ENCODE measurements around the gene OR10W1. TPM values are rescaled to one million over a fixed set of nuclear protein-coding genes. Genes with fewer than 3 reads are reported as not detected.

Gene OR10W1, protein sequence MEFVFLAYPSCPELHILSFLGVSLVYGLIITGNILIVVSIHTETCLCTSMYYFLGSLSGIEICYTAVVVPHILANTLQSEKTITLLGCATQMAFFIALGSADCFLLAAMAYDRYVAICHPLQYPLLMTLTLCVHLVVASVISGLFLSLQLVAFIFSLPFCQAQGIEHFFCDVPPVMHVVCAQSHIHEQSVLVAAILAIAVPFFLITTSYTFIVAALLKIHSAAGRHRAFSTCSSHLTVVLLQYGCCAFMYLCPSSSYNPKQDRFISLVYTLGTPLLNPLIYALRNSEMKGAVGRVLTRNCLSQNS
- not detected in 2 replicates for total RNA-seq

DNA sequence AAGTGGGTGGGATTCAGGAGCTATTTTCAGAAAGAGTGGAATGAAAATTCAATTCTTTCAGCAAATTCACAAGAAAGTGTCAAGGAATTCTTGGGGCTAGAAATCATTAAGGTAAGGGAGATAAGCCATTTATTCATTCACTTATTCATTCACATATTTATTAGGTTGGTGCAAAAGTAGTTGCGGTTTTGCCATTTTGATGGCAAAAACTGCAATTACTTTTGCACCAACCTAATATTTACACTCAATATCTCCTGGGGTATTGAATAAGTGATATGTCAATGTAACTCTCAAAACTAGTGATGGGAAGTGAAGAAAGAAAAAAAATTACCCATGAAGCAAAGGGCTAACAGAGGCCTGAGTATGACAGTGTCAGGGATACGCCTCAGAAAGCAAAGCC, at the start of gene OR10W1:
TSS of gene OR10W1 (minus strand) at position 119 of the 400 bp plus-strand sequence. CDS start 402 bp downstream, outside the sequence.
- no peaks in the 10 kb centered on the region for H3K36me3 ChIP-seq (ENCODE audit: control insufficient read depth, insufficient read depth, low read length)
- no peaks in the 10 kb centered on the region for H3K27me3 ChIP-seq (ENCODE audit: control insufficient read depth, insufficient read depth, low read length)
- H3K4me3 ChIP-seq (ENCODE audit: low read depth, low read length), result no peak within 1 kb of the TSS
- DNase-seq (ENCODE audit: low read depth), result no peak
- TF ChIP-seq, protein P1, sequence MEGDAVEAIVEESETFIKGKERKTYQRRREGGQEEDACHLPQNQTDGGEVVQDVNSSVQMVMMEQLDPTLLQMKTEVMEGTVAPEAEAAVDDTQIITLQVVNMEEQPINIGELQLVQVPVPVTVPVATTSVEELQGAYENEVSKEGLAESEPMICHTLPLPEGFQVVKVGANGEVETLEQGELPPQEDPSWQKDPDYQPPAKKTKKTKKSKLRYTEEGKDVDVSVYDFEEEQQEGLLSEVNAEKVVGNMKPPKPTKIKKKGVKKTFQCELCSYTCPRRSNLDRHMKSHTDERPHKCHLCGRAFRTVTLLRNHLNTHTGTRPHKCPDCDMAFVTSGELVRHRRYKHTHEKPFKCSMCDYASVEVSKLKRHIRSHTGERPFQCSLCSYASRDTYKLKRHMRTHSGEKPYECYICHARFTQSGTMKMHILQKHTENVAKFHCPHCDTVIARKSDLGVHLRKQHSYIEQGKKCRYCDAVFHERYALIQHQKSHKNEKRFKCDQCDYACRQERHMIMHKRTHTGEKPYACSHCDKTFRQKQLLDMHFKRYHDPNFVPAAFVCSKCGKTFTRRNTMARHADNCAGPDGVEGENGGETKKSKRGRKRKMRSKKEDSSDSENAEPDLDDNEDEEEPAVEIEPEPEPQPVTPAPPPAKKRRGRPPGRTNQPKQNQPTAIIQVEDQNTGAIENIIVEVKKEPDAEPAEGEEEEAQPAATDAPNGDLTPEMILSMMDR (IDR thresholded peaks at IDR 0.05; ENCODE audit: insufficient read depth, low read length, poor library complexity, severe bottlenecking), result no peak

GRCh38 chr11:58316142-58316541, 48.1 kb upstream of the OR10W1 start:
- Histone ChIP-seq H3K4me3 (ENCODE audit: low read depth, low read length) (no peak overlapping the region), H3K27me3 (ENCODE audit: control insufficient read depth, insufficient read depth, low read length) (no peaks in the 10 kb centered on the region), H3K36me3 (ENCODE audit: control insufficient read depth, insufficient read depth, low read length) (no peaks in the 10 kb centered on the region)
- TF ChIP-seq, protein P1 (IDR thresholded peaks at IDR 0.05; ENCODE audit: insufficient read depth, low read length, poor library complexity, severe bottlenecking), result no peak
- DNase-seq (ENCODE audit: low read depth), result no peak

- DNase-seq (ENCODE audit: low read depth), result no peak
- TF ChIP-seq, protein P1 (IDR thresholded peaks at IDR 0.05; ENCODE audit: insufficient read depth, low read length, poor library complexity, severe bottlenecking), result no peak
- Histone ChIP-seq H3K27me3 (ENCODE audit: control insufficient read depth, insufficient read depth, low read length) (no peaks in the 10 kb centered on the region), H3K36me3 (ENCODE audit: control insufficient read depth, insufficient read depth, low read length) (no peaks in the 10 kb centered on the region), H3K4me3 (ENCODE audit: low read depth, low read length) (no peak overlapping the region)
These were observed 33.5 kb upstream of the OR10W1 start for GRCh38 chr11:58301576-58301975.

DNA sequence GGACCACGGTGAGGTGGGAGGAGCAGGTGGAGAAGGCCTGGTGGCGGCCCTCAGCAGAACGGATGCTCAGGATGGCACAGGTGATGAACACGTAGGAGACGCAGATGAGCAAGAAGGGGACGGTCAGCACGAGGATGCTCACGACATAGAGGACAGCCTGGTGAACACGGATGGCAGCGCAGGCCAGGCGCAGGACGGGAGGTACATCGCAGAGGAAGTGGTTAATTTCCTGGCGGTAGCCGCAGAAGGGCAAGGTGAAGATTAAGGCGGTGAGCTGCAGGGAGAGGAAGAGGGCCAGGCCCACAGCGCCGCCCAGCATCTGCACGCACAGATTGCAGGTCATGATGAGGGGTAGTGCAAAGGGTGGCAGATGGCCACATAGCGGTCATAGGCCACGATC, 24.0 kb upstream of the OR10W1 start:
- no peak overlapping the region for H3K4me3 ChIP-seq (ENCODE audit: low read depth, low read length)
- no peaks in the 10 kb centered on the region for H3K36me3 ChIP-seq (ENCODE audit: control insufficient read depth, insufficient read depth, low read length)
- no peak for DNase-seq (ENCODE audit: low read depth)
- no peaks in the 10 kb centered on the region for H3K27me3 ChIP-seq (ENCODE audit: control insufficient read depth, insufficient read depth, low read length)
- TF ChIP-seq, protein P1 (IDR thresholded peaks at IDR 0.05; ENCODE audit: insufficient read depth, low read length, poor library complexity, severe bottlenecking), result no peak

DNA sequence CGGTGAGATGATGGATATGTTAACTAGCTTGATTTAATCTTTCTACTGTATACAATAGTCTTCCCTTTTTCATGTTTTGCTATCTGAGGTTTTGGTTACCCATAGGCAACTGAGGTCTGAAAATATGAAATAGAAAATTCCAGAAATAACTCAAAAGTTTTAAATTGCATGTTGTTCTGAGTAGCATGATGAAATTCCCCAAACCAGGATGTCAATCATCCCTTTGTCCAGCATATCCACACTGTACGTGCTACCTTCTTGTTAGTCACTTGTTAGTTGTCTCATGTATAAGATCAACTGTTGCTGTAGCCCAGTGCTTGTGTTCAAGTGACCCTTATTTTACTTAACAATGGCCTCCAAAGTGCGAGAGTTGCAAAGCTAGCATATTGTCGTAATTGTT, 21.2 kb upstream of the OR10W1 start:
- no peak overlapping the region for H3K4me3 ChIP-seq (ENCODE audit: low read depth, low read length)
- no peak for DNase-seq (ENCODE audit: low read depth)
- no peaks in the 10 kb centered on the region for H3K27me3 ChIP-seq (ENCODE audit: control insufficient read depth, insufficient read depth, low read length)
- TF ChIP-seq, protein P1 (IDR thresholded peaks at IDR 0.05; ENCODE audit: insufficient read depth, low read length, poor library complexity, severe bottlenecking), result no peak
- no peaks in the 10 kb centered on the region for H3K36me3 ChIP-seq (ENCODE audit: control insufficient read depth, insufficient read depth, low read length)

DNA sequence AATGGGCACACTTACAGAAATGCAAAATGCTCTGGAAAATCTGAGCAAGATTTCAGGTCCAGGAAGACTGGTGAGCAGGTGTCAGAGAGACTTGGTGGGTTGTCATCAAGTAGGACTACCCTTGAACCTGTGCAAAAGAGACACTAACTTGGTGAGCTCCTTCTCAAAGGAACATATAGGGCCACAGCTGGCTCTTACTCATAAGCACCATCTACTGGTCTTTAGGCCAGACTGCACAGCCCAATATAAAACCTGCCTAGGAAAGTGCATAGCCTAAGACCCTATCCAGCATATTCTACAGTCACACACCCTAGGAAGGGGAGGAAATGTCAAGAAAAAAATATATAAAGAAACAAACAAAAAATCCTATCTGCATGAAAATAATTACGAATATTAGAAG, 18.2 kb upstream of the OR10W1 start:
- Histone ChIP-seq H3K27me3 (ENCODE audit: control insufficient read depth, insufficient read depth, low read length) (no peaks in the 10 kb centered on the region), H3K36me3 (ENCODE audit: control insufficient read depth, insufficient read depth, low read length) (no peaks in the 10 kb centered on the region), H3K4me3 (ENCODE audit: low read depth, low read length) (no peak overlapping the region)
- TF ChIP-seq, protein P1 (IDR thresholded peaks at IDR 0.05; ENCODE audit: insufficient read depth, low read length, poor library complexity, severe bottlenecking), result peak; percentile 48
- DNase-seq (ENCODE audit: low read depth), result peak; percentile 5
